ENCODE results near the gene DAGLA.

GRCh38 chr11:61710019-61710418, 29.8 kb downstream of the DAGLA start:
- no peak for TF ChIP-seq POLR2A (IDR thresholded peaks at IDR 0.05)
- TF ChIP-seq CTCF (IDR thresholded peaks at IDR 0.05) = no peak
